ENCODE data around the gene DUOXA1.

DUOXA1 gene, protein sequence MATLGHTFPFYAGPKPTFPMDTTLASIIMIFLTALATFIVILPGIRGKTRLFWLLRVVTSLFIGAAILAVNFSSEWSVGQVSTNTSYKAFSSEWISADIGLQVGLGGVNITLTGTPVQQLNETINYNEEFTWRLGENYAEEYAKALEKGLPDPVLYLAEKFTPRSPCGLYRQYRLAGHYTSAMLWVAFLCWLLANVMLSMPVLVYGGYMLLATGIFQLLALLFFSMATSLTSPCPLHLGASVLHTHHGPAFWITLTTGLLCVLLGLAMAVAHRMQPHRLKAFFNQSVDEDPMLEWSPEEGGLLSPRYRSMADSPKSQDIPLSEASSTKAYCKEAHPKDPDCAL
- 0 reads per million in 2 donors for total RNA-seq

DNA sequence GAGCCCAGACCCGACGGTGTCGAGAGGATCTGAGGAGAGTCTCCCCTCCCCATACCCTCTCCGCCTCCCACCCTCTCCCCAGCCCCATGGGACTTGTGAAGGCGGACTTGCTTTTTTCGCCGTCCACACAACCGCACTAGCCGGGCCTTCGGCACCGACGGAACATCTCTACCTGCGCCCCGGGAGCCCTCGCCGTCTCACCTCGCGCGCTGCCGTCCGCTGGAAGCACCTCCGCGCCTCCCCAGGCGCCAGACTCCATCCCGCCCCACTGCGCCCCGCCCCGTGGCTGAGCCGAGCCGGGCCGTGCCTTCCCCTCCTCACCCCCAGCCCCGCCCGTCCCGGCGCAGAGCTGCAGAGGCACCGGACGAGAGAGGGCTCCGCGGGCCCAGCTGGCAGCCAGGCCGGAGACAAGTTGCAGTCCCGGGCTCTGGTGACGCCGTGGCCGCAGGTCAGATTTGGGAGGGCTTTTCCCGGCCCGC is at the start of gene DUOXA1, which contains the start of gene DUOX1:
TSS of gene DUOXA1 (minus strand) at position 229 of the 479 bp plus-strand sequence. CDS start 6,865 bp downstream, outside the sequence.
TSS of gene DUOX1 (plus strand) at position 344 of the 479 bp plus-strand sequence. CDS start 1,973 bp downstream, outside the sequence.
- DNase-seq, result peak in 2 of 5 experiments; percentile 7 to 42

DNA sequence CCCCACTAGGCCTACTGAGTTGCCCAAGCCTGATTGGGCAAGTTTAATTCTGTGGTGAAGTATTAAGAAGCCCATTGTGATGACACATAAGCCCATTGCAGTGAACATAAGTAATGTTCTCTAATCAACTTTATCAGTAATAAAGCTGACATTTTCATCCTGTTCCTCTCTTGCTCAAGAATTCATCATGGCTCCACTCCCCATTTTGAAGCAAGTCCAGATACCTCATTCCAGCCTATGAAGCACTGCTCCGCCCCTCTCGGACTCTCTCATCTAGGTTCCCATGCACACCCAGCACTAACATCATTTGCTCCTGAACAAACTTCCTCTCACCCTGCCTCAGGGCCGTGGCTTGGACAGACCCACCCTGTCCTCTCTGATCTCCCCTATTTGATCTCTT is 47.6 kb upstream of the DUOXA1 start:
- no peak for DNase-seq

GRCh38 chr15:45174577-45174976 is 44.9 kb upstream of the DUOXA1 start:
- no peak for DNase-seq

GRCh38 chr15:45174069-45174468 is 44.4 kb upstream of the DUOXA1 start:
- no peak for DNase-seq

GRCh38 chr15:45171912-45172311 is 42.2 kb upstream of the DUOXA1 start:
- DNase-seq, result no peak

DNA sequence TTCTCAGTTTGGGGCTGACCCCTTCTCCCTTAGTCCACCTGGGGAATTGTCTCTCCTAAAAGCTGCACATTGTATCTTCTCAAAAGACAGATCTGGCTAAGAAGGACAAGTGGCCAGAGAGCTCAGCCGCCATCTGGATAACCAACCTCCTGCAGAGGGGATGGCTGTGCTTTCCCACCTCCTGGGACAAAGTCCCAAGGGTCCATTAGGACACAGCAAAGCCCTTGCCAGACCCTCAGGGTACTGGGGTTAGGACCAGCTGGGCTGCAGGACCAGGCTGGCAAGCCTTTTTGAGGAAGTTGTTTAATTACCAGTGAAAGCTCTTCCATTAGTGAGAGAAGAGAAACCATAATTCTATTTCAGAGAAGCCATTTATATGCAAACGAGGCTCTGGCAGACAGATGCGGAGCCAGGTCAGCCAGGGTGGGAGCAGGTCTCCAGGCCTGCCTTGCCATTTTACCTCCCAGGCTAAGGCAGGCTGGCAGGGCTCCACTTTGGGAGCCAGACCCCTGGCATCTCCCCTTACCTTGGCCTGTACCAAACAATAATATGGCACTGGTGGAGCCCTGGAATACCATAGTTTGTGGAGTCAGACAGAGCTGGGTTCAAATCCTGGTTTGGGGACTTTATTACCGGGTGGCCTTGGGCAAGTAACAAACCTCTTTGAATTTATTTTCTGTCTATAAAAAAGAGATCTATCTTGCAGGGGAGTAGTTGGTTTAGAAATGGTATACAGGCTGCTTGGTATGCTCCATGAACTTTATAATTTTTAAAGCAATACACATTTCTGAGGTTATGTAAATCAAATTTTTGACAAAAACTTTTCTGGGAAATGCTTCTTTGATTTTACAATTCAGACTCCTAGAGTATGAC is 40.2 kb upstream of the DUOXA1 start:
- no peak for DNase-seq

- no peak for DNase-seq
Observed at GRCh38 chr15:45168751-45169551, 39.3 kb upstream of the DUOXA1 start.

DNA sequence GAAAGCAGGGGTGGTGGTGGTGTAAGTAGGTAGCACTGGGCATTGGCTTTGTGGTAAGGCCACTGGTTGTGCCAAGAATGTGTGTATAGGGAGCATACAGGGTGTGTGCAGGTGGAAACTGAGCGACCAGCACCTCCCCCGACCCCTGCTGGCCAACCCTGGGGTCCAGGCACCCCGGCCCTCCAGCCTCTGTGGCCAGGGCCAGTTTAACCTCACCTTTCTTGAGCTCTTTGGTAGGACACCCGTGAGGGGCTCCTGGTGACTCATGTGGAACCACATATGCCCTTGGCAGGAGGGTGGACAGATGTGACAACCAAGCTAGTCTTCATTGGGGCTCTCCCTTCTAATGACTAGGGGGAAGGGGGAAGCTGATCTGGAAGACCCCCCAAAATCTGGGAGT is 38.6 kb upstream of the DUOXA1 start:
- DNase-seq, result no peak

DNA sequence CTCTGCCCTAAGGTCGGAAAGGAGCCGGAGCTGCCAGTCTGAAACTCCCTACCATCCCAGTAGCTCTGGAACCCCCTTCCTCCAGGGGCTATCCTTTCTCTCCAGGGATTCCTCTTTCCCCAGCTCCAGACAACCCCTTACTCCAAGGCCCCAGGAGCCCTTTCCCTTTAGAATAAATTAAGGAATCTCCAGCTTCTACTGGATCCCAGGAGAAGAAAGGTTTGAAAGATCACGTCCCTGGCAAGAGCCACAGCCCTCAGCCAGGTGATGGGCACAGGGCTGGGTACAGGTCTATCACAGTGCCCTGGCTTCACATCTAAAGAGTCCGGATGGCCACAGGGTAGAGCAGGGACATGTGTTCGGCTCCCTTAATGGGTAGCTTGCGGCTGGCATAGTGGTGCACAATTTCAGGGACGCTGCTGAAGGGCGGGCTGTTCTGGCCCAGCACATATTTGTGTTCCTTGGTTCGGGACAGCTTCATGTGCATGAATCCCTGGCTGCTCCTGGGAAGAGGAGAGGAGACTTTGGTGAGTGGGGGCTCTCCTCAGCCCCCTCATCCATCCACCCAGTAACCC is 38.0 kb upstream of the DUOXA1 start:
- DNase-seq, result no peak

DNA sequence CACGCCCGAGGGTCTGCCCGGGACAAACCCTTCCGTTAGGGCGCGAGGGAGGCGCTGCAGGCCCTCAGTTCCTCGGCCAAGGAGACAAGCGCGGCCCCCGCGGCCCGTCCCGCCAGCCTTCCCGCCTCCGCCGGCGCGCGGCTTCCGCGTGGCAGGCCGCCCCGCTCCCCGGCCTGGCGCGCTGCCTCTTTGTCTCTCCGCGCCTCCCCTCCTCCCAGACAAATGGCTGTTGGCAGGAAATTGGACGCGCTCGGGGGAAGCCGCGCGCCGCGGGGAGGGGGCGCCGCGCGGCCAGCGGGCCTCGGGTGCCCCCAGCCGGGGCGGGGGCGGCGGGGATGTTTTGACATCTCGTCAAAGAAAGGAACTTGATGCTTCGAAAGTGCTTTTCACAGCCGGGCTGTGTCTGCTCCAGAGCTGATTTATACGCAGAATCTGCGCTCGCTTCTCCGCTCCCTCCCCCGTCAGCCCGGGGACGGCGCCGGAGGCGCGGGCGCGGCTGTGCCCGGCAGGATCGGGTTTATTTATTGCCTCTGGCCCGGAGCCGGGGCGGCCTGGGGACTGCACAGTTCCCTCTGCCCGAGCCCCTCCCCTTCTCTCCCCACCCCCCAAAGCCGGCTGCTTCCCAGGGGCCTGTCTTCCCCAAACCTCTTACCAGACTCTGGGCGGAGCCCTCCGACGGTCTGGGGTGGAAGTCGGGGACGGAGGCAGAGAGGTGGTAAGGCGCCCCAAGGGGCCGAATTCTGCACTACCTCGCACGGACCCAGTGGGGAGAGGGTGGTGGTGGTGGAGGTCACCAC is 37.4 kb upstream of the DUOXA1 start:
- peak; percentile 43 to 89 (median 73) for DNase-seq

DNA sequence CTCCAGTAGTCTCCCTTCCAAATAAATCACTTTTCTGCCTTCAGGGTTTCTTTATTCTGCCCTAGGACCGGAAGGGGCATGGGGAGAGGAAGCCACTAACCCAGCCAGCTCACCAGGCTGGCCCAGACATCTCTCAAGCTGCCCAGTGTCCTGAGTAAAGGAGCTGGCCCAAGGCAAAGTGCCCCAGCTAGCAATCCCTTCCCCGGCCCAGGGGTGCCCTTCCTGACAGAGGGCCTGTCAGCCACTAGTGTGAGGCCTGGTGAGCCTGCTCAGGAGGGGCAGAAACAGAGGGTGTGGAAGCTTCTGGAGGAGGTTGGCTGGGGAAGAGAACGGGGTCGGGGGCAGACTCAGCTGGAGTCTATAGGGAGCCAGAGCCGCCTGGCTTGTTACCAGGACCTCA is 35.9 kb upstream of the DUOXA1 start:
- no peak for DNase-seq

- no peak for DNase-seq
Observed at GRCh38 chr15:45164914-45165313, 35.2 kb upstream of the DUOXA1 start.

- no peak for DNase-seq
Observed at GRCh38 chr15:45163508-45163856, 33.8 kb upstream of the DUOXA1 start.

DNA sequence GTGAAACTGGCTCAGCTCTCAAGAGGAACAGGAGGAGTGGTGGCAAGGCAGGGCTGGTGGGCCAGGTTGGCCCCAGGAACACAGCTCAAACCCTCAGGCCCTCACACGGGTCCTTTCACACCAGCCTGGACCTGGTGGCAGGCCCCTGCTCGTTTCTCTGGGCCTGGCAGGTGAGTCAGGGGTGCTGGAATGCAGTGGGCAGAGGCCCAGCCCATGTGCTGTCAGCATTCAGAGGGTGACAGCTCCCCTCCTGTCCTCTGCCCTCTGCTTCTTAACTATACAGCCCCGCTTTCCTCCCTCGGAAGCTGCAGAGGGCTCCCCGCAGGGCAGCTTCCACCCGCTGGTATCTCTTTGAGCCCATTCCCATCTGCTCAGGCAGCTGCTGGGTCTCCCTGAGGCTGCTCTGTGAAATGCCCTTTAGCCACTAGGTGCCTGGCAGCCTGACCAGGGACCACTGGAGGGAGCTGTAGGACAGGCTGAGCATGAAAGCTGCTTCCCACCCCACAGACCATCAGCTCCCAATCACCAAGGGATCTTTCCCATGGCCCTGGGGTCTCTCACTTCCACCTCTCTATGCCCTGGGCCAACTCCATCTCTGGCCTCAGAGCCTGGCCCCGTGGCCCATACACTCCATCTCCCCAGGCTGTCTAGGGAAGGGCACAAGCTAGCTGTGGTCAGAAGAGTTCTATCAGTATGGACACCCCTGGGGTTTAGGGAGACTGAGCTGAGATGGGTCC is 33.3 kb upstream of the DUOXA1 start:
- DNase-seq, result peak in 4 of 5 experiments; percentile 24 to 63 (median 34)

- DNase-seq, result no peak
Observed at GRCh38 chr15:45161666-45162065, 32.0 kb upstream of the DUOXA1 start.

GRCh38 chr15:45157974-45158373 is 28.3 kb upstream of the DUOXA1 start:
- peak in 1 of 5 experiments; percentile 52 for DNase-seq

- DNase-seq, result no peak
Observed at GRCh38 chr15:45156744-45157455, 27.2 kb upstream of the DUOXA1 start.

DNA sequence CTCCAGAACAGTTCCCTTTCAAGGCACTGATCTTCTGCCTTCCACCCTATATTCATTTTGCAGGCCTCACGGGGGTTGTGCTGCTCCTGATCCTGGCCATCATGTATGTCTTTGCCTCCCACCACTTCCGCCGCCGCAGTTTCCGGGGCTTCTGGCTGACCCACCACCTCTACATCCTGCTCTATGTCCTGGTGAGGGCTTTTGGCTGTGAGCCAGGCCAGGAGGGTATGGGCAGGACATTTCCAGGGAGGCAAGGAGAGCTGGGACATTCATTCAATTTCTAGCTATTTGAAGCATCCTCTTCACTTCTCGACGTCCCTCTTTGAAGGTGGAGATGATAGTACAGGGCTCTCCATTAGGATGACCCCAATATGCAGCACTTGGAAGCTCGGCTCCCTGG is 26.1 kb upstream of the DUOXA1 start:
- DNase-seq, result no peak

GRCh38 chr15:45151998-45152828 is 22.5 kb upstream of the DUOXA1 start:
- no peak for DNase-seq
